ENCODE results near the gene USP25.
"Not testable (repeated sequence)": the region's sequence is repeated elsewhere in the genome, so short reads cannot be mapped to it uniquely, and the experiment has no call there.

The USP25 gene

GRCh38 chr21:15732290-15732995 is 2.7 kb downstream of the USP25 start:
- DNase-seq, result peak; percentile 16 to 36

- DNase-seq, result no peak
These were observed 3.2 kb downstream of the USP25 start for GRCh38 chr21:15732996-15733329.

GRCh38 chr21:15735409-15735808 is 5.6 kb downstream of the USP25 start:
- DNase-seq, result no peak

- DNase-seq, result not testable (repeated sequence)
These were observed 6.1 kb downstream of the USP25 start for GRCh38 chr21:15735931-15736330.

GRCh38 chr21:15738779-15739178 is 9.0 kb downstream of the USP25 start:
- not testable (repeated sequence) for DNase-seq

- no peak for DNase-seq
These were observed 10.6 kb downstream of the USP25 start for GRCh38 chr21:15740383-15740782.

GRCh38 chr21:15741510-15741909 is 11.7 kb downstream of the USP25 start:
- DNase-seq, result no peak

GRCh38 chr21:15742052-15742670 is 12.4 kb downstream of the USP25 start:
- DNase-seq, result no peak

- no peak for DNase-seq
These were observed 12.9 kb downstream of the USP25 start for GRCh38 chr21:15742694-15743093.

GRCh38 chr21:15743593-15743992 is 13.8 kb downstream of the USP25 start:
- no peak for DNase-seq

- no peak for DNase-seq
These were observed 15.1 kb downstream of the USP25 start for GRCh38 chr21:15744926-15745325.

- no peak for DNase-seq
These were observed 18.8 kb downstream of the USP25 start for GRCh38 chr21:15748586-15748985.

GRCh38 chr21:15749082-15749860 is 19.5 kb downstream of the USP25 start:
- DNase-seq, result no peak

- DNase-seq, result no peak
These were observed 20.0 kb downstream of the USP25 start for GRCh38 chr21:15749861-15750159.

- no peak for DNase-seq
These were observed 21.3 kb downstream of the USP25 start for GRCh38 chr21:15751037-15751436.

- no peak for DNase-seq
These were observed 21.8 kb downstream of the USP25 start for GRCh38 chr21:15751546-15751945.

GRCh38 chr21:15752763-15753407 is 23.1 kb downstream of the USP25 start:
- DNase-seq, result no peak

GRCh38 chr21:15753741-15754140 is 24.0 kb downstream of the USP25 start:
- no peak for DNase-seq

- no peak for DNase-seq
These were observed 24.9 kb downstream of the USP25 start for GRCh38 chr21:15754640-15755039.

GRCh38 chr21:15755125-15755524 is 25.3 kb downstream of the USP25 start:
- DNase-seq, result no peak

- no peak for DNase-seq
These were observed 29.7 kb downstream of the USP25 start for GRCh38 chr21:15759469-15759868.

GRCh38 chr21:15761507-15762100 is 31.8 kb downstream of the USP25 start:
- DNase-seq, result no peak

GRCh38 chr21:15763359-15763758 is 33.6 kb downstream of the USP25 start:
- DNase-seq, result no peak
